A549 treated with dexamethasone at 1 μM for 4 hours (cell line): Measurements from ENCODE around the gene MPRIP. TPM values are rescaled to one million over a fixed set of nuclear protein-coding genes. Genes with fewer than 3 reads are reported as not detected.

Experiments
- total RNA-seq: library from RNA; stranded (reverse); fragments of 200-300 nt; extraction: Qiagen RNA extraction; gene quantifications from 5 replicates; pipeline ENCODE4 v1.2.3, GENCODE V29; 2022

MPRIP gene, protein sequence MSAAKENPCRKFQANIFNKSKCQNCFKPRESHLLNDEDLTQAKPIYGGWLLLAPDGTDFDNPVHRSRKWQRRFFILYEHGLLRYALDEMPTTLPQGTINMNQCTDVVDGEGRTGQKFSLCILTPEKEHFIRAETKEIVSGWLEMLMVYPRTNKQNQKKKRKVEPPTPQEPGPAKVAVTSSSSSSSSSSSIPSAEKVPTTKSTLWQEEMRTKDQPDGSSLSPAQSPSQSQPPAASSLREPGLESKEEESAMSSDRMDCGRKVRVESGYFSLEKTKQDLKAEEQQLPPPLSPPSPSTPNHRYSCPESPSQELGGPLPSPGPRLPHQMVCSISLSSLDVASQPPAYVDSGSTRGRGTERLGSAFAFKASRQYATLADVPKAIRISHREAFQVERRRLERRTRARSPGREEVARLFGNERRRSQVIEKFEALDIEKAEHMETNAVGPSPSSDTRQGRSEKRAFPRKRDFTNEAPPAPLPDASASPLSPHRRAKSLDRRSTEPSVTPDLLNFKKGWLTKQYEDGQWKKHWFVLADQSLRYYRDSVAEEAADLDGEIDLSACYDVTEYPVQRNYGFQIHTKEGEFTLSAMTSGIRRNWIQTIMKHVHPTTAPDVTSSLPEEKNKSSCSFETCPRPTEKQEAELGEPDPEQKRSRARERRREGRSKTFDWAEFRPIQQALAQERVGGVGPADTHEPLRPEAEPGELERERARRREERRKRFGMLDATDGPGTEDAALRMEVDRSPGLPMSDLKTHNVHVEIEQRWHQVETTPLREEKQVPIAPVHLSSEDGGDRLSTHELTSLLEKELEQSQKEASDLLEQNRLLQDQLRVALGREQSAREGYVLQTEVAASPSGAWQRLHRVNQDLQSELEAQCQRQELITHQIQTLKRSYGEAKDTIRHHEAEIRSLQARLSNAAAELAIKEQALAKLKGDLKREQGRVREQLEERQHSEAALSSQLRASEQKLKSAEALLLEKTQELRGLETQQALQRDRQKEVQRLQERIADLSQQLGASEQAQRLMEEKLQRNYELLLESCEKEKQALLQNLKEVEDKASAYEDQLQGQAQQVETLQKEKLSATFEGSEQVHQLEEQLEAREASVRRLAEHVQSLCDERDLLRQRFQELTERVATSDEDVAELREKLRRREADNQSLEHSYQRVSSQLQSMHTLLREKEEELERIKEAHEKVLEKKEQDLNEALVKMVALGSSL (N-terminal part only)
- total RNA-seq = 225 to 397 TPM (median 391 TPM) in 5 replicates

DNA sequence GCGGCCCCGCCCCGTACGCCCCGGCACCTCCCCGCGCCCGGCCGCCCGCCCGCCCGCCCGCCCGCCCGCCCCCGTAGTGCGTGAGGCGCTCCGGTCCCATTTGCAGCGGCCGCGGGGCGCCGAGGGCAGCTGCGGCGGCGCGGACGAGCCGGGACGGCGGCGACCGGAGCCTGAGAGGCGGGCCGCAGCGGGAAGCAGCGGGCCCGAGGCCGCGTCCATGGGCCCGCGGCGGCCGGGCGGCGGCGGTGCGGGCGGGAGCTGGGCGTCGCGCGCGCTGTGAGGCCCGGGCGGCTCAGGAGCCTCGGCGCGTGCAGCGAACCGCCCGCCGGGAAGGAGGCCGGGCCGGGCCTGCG is at the start of gene MPRIP:
Gene MPRIP (plus strand): TSS at position 74 of the 353 bp plus-strand sequence. CDS start 392 bp downstream, outside the sequence.

GRCh38 chr17:17206124-17206912 is 164.1 kb downstream of the MPRIP start, which contains the start of gene PLD6:
PLD6 (minus strand) TSS chr17:17206333; CDS start chr17:17206286, 47 bp downstream.

GRCh38 chr17:17237026-17237799 is 195.0 kb downstream of the MPRIP start, which contains the start of gene FLCN:
FLCN (minus strand) TSS chr17:17237168; CDS start chr17:17228137, 9,031 bp downstream.

Other genes with a start within 250 kb of the MPRIP start
- not detected in 5 replicates for gene TNFRSF13B, start 70.3 kb upstream of the MPRIP start, total RNA-seq
- gene PLD6, start 163.9 kb downstream of the MPRIP start, total RNA-seq = 5.5 to 6.9 TPM (median 6.2 TPM) in 5 replicates
- 23.9 to 36.0 TPM (median 32.4 TPM) in 5 replicates for gene FLCN, start 194.7 kb downstream of the MPRIP start, total RNA-seq
- 140 to 153 TPM (median 148 TPM) in 5 replicates for gene COPS3, start 238.8 kb downstream of the MPRIP start, total RNA-seq